A673 (cell line): Measurements from ENCODE around the gene PSMG1. TPM values are rescaled to one million over a fixed set of nuclear protein-coding genes. Genes with fewer than 3 reads are reported as not detected.

Source experiments
- BruUV-seq: library from RNA; stranded (reverse); fragments of 400-500 nt; replicated peaks from 2 replicates; lab custom pipeline; 2021; lab: Mats Ljungman, UMichigan
- CTCF ChIA-PET: fragments of 300-600 bp; sonication (Branson Sonifier 250); formaldehyde crosslinking; loops from one replicate; lab custom pipeline; 2022; ENCODE audit warnings: antibody characterized with exemption; lab: Charles Lee
- POLR2A ChIA-PET: fragments of 300-600 bp; sonication (Branson Sonifier 250); formaldehyde crosslinking; loops from one replicate; lab custom pipeline; 2022; ENCODE audit warnings: antibody characterized with exemption; ENCODE audit not compliant: low non-redundant PET; lab: Charles Lee
- DNase-seq: peaks from one replicate; pipeline ENCODE4 v3.0.0-alpha.2; 2015; ENCODE audit warnings: low spot score
- H3K27ac ChIP-seq: fragments of 200-600 bp; sonication (generic); 2 replicates; pipeline ENCODE4 v1.5.1; 2016; ENCODE audit warnings: mixed run types, low read depth, mild to moderate bottlenecking, mixed read lengths, antibody characterized with exemption, low read length; ENCODE audit not compliant: poor library complexity, severe bottlenecking
- H3K27me3 ChIP-seq: fragments of 200-600 bp; sonication (generic); replicated peaks from 2 replicates; pipeline ENCODE4 v1.6.1; 2017; ENCODE audit warnings: mixed run types, low read depth, mild to moderate bottlenecking, mixed read lengths, antibody characterized with exemption, low read length; ENCODE audit not compliant: insufficient read depth, poor library complexity
- H3K36me3 ChIP-seq: fragments of 200-600 bp; sonication (generic); 2 replicates; pipeline ENCODE4 v1.6.1; 2016; ENCODE audit warnings: mixed run types, mild to moderate bottlenecking, mixed read lengths, antibody characterized with exemption, low read length; ENCODE audit not compliant: insufficient read depth, poor library complexity, severe bottlenecking
- H3K4me1 ChIP-seq: fragments of 200-600 bp; sonication (generic); 2 replicates; pipeline ENCODE4 v1.6.1; 2017; ENCODE audit warnings: mixed run types, mild to moderate bottlenecking, mixed read lengths, antibody characterized with exemption, low read length; ENCODE audit not compliant: insufficient read depth, poor library complexity, severe bottlenecking
- H3K4me3 ChIP-seq: fragments of 200-600 bp; sonication (generic); 2 replicates; pipeline ENCODE4 v1.5.1; 2016; ENCODE audit warnings: low read depth, mixed run types, mild to moderate bottlenecking, mixed read lengths, low read length; ENCODE audit not compliant: poor library complexity, severe bottlenecking
- H3K9me3 ChIP-seq: fragments of 200-600 bp; sonication (generic); 2 replicates; pipeline ENCODE4 v1.6.1; 2016; ENCODE audit warnings: mixed run types, low read depth, mild to moderate bottlenecking, mixed read lengths, antibody characterized with exemption, low read length; ENCODE audit not compliant: poor library complexity, severe bottlenecking
- CTCF ChIP-seq: fragments of 300-800, 200-600 bp; sonication (generic); conservative IDR thresholded peaks from 2 replicates; pipeline ENCODE4 v1.5.1; 2017; ENCODE audit warnings: low read depth, mild to moderate bottlenecking, antibody characterized with exemption, low read length, moderate library complexity, mixed read lengths
- EZH2 ChIP-seq: fragments of 200-600 bp; sonication (generic); IDR thresholded peaks from 2 replicates; pipeline ENCODE4 v1.6.1; 2017; ENCODE audit warnings: borderline replicate concordance, low read depth, mild to moderate bottlenecking, mixed read lengths, antibody characterized with exemption, low read length; ENCODE audit not compliant: poor library complexity, severe bottlenecking
- intact Hi-C: fragments of 100-400 bp; cut with micrococcal nuclease; formaldehyde crosslinking; loops from one replicate; pipeline ENCODE4 v1.10.0; 2022; ENCODE audit not compliant: unreplicated experiment
- total RNA-seq: library from RNA; stranded (reverse); gene quantifications from 2 replicates; pipeline ENCODE4 v1.2.3, GENCODE V29; 2021

PSMG1 gene
- total RNA-seq, 1 experiment from 2014 or later = 101 TPM

GRCh38 chr21:39149882-39150281 is 33.4 kb downstream of the PSMG1 start:
- Histone ChIP-seq H3K36me3 (no peaks in the 10 kb centered on the region), H3K4me3 (no peak overlapping the region), H3K9me3 (no peaks in the 10 kb centered on the region), H3K27me3 (no peaks in the 10 kb centered on the region), H3K4me1 (no peaks in the 10 kb centered on the region), H3K27ac (no peak overlapping the region)
- CTCF ChIA-PET = no interaction called here
- no peak for DNase-seq
- intact Hi-C loops = no loop called here
- TF ChIP-seq EZH2 = no peak
- no peak for TF ChIP-seq CTCF
- no TSS peak for BruUV-seq
- POLR2A ChIA-PET = no interaction called here

- intact Hi-C loops = no loop called here
- Histone ChIP-seq H3K27ac (no peak overlapping the region), H3K9me3 (no peaks in the 10 kb centered on the region), H3K27me3 (no peaks in the 10 kb centered on the region), H3K36me3 (no peaks in the 10 kb centered on the region), H3K4me3 (no peak overlapping the region), H3K4me1 (no peaks in the 10 kb centered on the region)
- no TSS peak for BruUV-seq
- ChIA-PET CTCF (no interaction called here), POLR2A (no interaction called here)
- no peak for TF ChIP-seq CTCF
- no peak for TF ChIP-seq EZH2
- no peak for DNase-seq
These were observed 34.3 kb downstream of the PSMG1 start for GRCh38 chr21:39148975-39149374.

GRCh38 chr21:39144191-39144590 is 39.1 kb downstream of the PSMG1 start:
- no peak overlapping the region for H3K27ac ChIP-seq
- no peak overlapping the region for H3K4me3 ChIP-seq
- ChIA-PET POLR2A (no interaction called here), CTCF (no interaction called here)
- H3K27me3 ChIP-seq = no peaks in the 10 kb centered on the region
- DNase-seq = peak; percentile 11
- H3K9me3 ChIP-seq = no peaks in the 10 kb centered on the region
- no peaks in the 10 kb centered on the region for H3K4me1 ChIP-seq
- no TSS peak for BruUV-seq
- no peaks in the 10 kb centered on the region for H3K36me3 ChIP-seq
- intact Hi-C loops = no loop called here
- TF ChIP-seq CTCF = no peak
- no peak for TF ChIP-seq EZH2
